Stimulated activated memory B cell treated with anti-CD40 and anti-IgM and Interleukin-4, amounts not matched to agents 10 μg/mL and 1 μg/mL and 100 μg/mL, for 72 hours (primary cell): ENCODE results near the gene RUNX2.
"Not testable (repeated sequence)": the region's sequence is repeated elsewhere in the genome, so short reads cannot be mapped to it uniquely, and the experiment has no call there.

Experiments used
- ATAC-seq: fragments of 150-1000 bp; cut with Tn5 transposase; 2 replicates; pipeline ENCODE4 v1.10.0; 2021
- H3K27ac Mint-ChIP-seq: one replicate; pipeline ENCODE4 v1.8.0; 2022; ENCODE audit warnings: mild to moderate bottlenecking, mixed read lengths
- H3K27me3 Mint-ChIP-seq: one replicate; pipeline ENCODE4 v1.8.0; 2022; ENCODE audit warnings: mixed read lengths
- H3K36me3 Mint-ChIP-seq: one replicate; pipeline ENCODE4 v1.8.0; 2022; ENCODE audit warnings: mixed read lengths
- H3K4me1 Mint-ChIP-seq: one replicate; pipeline ENCODE4 v1.8.0; 2022; ENCODE audit warnings: mixed read lengths
- H3K4me3 Mint-ChIP-seq: one replicate; pipeline ENCODE4 v1.8.0; 2022; ENCODE audit warnings: mild to moderate bottlenecking, moderate library complexity, mixed read lengths
- H3K9me3 Mint-ChIP-seq: one replicate; pipeline ENCODE4 v1.8.0; 2022; ENCODE audit warnings: mixed read lengths

RUNX2 gene

DNA sequence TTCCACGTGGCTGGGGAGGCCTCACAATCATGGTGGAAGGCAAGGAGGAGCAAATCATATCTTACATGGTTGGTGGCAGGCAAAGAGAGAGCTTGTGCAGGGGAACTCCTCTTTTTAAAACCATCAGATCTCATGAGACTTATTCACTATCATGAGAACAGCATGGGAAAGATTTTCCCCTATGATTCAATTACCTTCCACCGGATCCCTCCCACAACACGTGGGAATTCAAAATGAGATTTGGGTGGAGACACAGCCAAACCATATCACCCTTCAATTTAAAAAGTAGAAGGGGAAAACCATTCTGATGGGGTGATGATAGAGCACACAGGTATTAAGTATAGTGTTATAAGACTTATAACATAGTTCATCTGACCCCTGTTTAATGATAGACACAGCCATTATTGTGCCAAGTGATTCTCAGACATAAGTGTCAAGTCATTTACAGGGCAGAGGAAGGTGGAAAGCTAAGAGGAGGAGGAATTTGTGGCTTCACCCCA is 232.2 kb downstream of the RUNX2 start:
- H3K9me3 Mint-ChIP-seq, H3K27ac Mint-ChIP-seq, H3K27me3 Mint-ChIP-seq, H3K4me3 Mint-ChIP-seq, ATAC-seq, H3K36me3 Mint-ChIP-seq, H3K4me1 Mint-ChIP-seq: not testable (repeated sequence)

DNA sequence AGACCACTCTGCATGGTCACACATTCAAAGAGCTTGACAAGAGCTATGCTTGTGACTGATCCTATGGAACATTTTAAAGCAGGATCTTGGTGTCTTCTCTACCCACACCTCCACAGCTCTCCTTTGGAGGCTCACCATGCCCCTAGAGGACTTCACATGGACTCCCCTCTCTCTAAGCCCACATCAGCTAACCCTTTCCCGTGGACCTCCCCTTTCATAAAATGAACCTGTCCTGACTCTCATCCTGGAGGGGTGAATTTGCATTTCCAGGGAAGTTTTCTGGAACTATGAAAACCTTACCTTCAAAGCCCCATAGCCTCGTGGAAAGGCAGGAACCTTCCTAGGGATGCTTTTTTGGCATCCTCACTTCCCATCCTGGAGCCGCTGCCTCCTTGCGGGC is 234.0 kb downstream of the RUNX2 start:
- no peaks in the 10 kb centered on the region for H3K27me3 Mint-ChIP-seq
- H3K27ac Mint-ChIP-seq, result no peak overlapping the region
- no peak for ATAC-seq
- H3K4me3 Mint-ChIP-seq, result no peak overlapping the region
- peaks cover 9% of the 10 kb centered on the region for H3K4me1 Mint-ChIP-seq
- H3K9me3 Mint-ChIP-seq, result no peaks in the 10 kb centered on the region
- H3K36me3 Mint-ChIP-seq, result no peaks in the 10 kb centered on the region

- H3K4me3 Mint-ChIP-seq, result no peak overlapping the region
- H3K4me1 Mint-ChIP-seq, result peaks cover 9% of the 10 kb centered on the region
- no peak for ATAC-seq
- H3K36me3 Mint-ChIP-seq, result no peaks in the 10 kb centered on the region
- no peak overlapping the region for H3K27ac Mint-ChIP-seq
- H3K27me3 Mint-ChIP-seq, result no peaks in the 10 kb centered on the region
- H3K9me3 Mint-ChIP-seq, result no peaks in the 10 kb centered on the region
Measured at GRCh38 chr6:45563041-45563440, 234.9 kb downstream of the RUNX2 start.

- no peaks in the 10 kb centered on the region for H3K27me3 Mint-ChIP-seq
- no peaks in the 10 kb centered on the region for H3K36me3 Mint-ChIP-seq
- no peaks in the 10 kb centered on the region for H3K9me3 Mint-ChIP-seq
- no peak for ATAC-seq
- no peak overlapping the region for H3K27ac Mint-ChIP-seq
- H3K4me1 Mint-ChIP-seq, result peaks cover 6% of the 10 kb centered on the region
- no peak overlapping the region for H3K4me3 Mint-ChIP-seq
Measured at GRCh38 chr6:45563844-45564243, 235.7 kb downstream of the RUNX2 start.

- ATAC-seq, result no peak
- no peaks in the 10 kb centered on the region for H3K4me1 Mint-ChIP-seq
- H3K27ac Mint-ChIP-seq, result no peak overlapping the region
- no peaks in the 10 kb centered on the region for H3K27me3 Mint-ChIP-seq
- no peak overlapping the region for H3K4me3 Mint-ChIP-seq
- no peaks in the 10 kb centered on the region for H3K9me3 Mint-ChIP-seq
- no peaks in the 10 kb centered on the region for H3K36me3 Mint-ChIP-seq
Measured at GRCh38 chr6:45566882-45567281, 238.8 kb downstream of the RUNX2 start.

DNA sequence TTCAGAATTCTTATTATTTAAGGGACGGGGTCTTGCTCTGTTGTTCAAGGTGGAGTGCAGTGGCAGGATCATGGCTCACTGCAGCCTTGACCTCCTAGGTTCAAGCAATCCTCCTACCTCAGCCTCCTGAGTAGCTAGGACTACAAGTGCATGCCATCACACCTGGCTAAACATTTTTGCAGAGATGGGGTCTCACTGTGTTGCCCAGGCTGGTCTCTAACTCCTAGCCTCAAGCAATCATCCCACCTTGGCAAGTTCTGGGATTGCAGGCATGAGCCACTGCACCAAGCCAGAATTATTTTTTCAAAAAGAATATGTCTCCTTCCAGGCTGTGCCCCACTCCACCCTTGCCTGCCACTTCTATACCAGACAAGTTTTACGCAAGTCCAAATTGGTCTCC is 239.7 kb downstream of the RUNX2 start:
- H3K9me3 Mint-ChIP-seq, result no peaks in the 10 kb centered on the region
- H3K4me3 Mint-ChIP-seq, result no peak overlapping the region
- no peaks in the 10 kb centered on the region for H3K27me3 Mint-ChIP-seq
- no peak for ATAC-seq
- H3K36me3 Mint-ChIP-seq, result no peaks in the 10 kb centered on the region
- H3K27ac Mint-ChIP-seq, result no peak overlapping the region
- peaks cover 3% of the 10 kb centered on the region for H3K4me1 Mint-ChIP-seq

DNA sequence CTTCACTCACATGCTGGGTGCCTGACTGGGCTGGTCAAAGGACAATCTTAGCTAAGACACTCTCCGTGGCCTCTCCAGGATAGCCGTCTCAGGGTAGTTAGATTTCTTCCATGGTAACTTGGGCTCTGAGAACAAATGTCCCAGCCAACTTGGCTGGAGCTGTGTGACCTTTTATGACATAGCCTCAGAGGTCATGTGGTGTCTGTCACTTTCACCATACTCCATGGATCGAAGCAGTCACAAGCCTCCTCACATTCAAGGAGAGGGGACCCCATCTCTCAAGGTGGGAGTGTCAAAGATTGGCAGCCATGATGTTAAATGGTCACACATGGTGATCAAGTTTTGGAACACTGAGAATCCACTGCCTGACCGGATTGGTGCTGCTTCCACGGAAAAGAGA is 240.5 kb downstream of the RUNX2 start:
- H3K27me3 Mint-ChIP-seq, result no peaks in the 10 kb centered on the region
- no peak overlapping the region for H3K27ac Mint-ChIP-seq
- ATAC-seq, result no peak
- no peak overlapping the region for H3K4me3 Mint-ChIP-seq
- H3K9me3 Mint-ChIP-seq, result no peaks in the 10 kb centered on the region
- H3K4me1 Mint-ChIP-seq, result peaks cover 6% of the 10 kb centered on the region
- no peaks in the 10 kb centered on the region for H3K36me3 Mint-ChIP-seq

DNA sequence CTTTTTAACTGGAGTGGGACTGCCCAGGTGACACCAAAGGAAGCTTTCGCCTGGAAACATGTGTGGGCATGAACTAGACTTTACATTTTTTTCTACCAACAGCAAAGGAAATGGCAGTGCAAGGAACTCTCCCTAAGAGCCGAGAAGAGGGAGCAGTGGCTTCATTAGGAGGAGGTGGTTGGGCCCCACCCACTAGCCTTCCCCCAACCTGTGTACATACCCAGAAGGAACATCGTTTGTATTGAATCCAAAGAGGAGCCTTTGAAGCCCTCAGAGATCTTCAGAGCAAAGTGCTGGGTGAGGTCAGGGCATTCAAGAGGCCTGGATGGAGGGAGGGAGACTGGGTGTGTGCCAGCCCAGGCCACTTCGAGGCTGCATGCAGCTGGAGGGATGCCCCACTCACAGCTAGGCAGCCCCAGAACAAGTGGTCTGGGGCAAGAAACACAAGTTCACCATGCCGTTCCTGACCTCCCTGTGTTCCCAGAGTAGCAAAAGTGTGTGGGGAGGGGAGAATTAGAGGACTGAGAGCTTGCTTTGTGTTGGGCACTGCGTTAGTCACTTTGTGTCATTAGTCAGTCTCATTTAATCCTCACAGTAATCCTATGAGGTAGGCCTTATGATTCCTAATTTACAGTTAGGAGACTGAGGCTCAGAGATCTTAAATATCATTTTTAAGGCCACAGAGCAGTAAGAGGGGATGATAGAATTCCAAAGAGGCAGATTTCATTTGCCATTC is 241.2 kb downstream of the RUNX2 start:
- Mint-ChIP-seq H3K9me3 (no peaks in the 10 kb centered on the region), H3K36me3 (no peaks in the 10 kb centered on the region), H3K27me3 (no peaks in the 10 kb centered on the region), H3K27ac (no peak overlapping the region), H3K4me1 (peaks cover 6% of the 10 kb centered on the region), H3K4me3 (no peak overlapping the region)
- no peak for ATAC-seq

- H3K36me3 Mint-ChIP-seq, result no peaks in the 10 kb centered on the region
- H3K27ac Mint-ChIP-seq, result no peak overlapping the region
- H3K9me3 Mint-ChIP-seq, result no peaks in the 10 kb centered on the region
- H3K27me3 Mint-ChIP-seq, result no peaks in the 10 kb centered on the region
- peaks cover 6% of the 10 kb centered on the region for H3K4me1 Mint-ChIP-seq
- ATAC-seq, result no peak
- no peak overlapping the region for H3K4me3 Mint-ChIP-seq
Measured at GRCh38 chr6:45571159-45571558, 243.0 kb downstream of the RUNX2 start.

DNA sequence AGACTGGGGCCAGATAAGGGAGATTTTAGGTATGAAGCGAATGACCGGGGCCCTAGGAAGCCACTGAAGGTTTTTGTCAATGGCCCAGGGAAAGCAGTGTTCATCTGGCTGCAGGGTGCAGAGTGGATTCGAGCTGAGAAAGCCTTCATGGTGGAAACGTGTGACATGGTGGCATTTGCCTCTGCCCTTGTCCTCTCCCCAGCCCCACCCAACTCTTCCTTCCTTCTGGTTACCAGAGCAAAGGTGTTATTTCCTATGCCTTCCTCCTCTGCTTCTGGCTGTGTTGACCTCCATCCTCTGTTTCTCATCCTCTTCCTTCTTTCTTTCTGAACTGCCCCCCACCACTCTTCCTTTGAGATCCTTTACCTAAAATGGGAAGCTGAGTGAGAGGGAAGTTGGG is 244.7 kb downstream of the RUNX2 start:
- H3K27me3 Mint-ChIP-seq, result no peaks in the 10 kb centered on the region
- H3K36me3 Mint-ChIP-seq, result no peaks in the 10 kb centered on the region
- H3K9me3 Mint-ChIP-seq, result no peaks in the 10 kb centered on the region
- H3K4me1 Mint-ChIP-seq, result peaks cover 6% of the 10 kb centered on the region
- H3K27ac Mint-ChIP-seq, result no peak overlapping the region
- H3K4me3 Mint-ChIP-seq, result no peak overlapping the region
- ATAC-seq, result no peak

GRCh38 chr6:45574014-45574461 is 245.9 kb downstream of the RUNX2 start:
- H3K36me3 Mint-ChIP-seq, result no peaks in the 10 kb centered on the region
- H3K4me3 Mint-ChIP-seq, result no peak overlapping the region
- no peaks in the 10 kb centered on the region for H3K27me3 Mint-ChIP-seq
- no peak overlapping the region for H3K27ac Mint-ChIP-seq
- peaks cover 6% of the 10 kb centered on the region for H3K4me1 Mint-ChIP-seq
- no peak for ATAC-seq
- H3K9me3 Mint-ChIP-seq, result no peaks in the 10 kb centered on the region

- H3K36me3 Mint-ChIP-seq, result no peaks in the 10 kb centered on the region
- H3K27ac Mint-ChIP-seq, result no peak overlapping the region
- no peak overlapping the region for H3K4me3 Mint-ChIP-seq
- no peak for ATAC-seq
- H3K4me1 Mint-ChIP-seq, result peaks cover 6% of the 10 kb centered on the region
- H3K9me3 Mint-ChIP-seq, result no peaks in the 10 kb centered on the region
- no peaks in the 10 kb centered on the region for H3K27me3 Mint-ChIP-seq
Measured at GRCh38 chr6:45574885-45575284, 246.8 kb downstream of the RUNX2 start.

GRCh38 chr6:45576648-45577624 is 248.8 kb downstream of the RUNX2 start:
- H3K36me3 Mint-ChIP-seq, result no peaks in the 10 kb centered on the region
- no peak overlapping the region for H3K27ac Mint-ChIP-seq
- H3K9me3 Mint-ChIP-seq, result peaks cover 5% of the 10 kb centered on the region
- ATAC-seq, result no peak
- no peaks in the 10 kb centered on the region for H3K27me3 Mint-ChIP-seq
- peaks cover 6% of the 10 kb centered on the region for H3K4me1 Mint-ChIP-seq
- H3K4me3 Mint-ChIP-seq, result no peak overlapping the region

- ATAC-seq, result no peak
- peaks cover 9% of the 10 kb centered on the region for H3K9me3 Mint-ChIP-seq
- no peak overlapping the region for H3K27ac Mint-ChIP-seq
- H3K4me1 Mint-ChIP-seq, result peaks cover 3% of the 10 kb centered on the region
- peaks cover 4% of the 10 kb centered on the region for H3K36me3 Mint-ChIP-seq
- H3K27me3 Mint-ChIP-seq, result no peaks in the 10 kb centered on the region
- no peak overlapping the region for H3K4me3 Mint-ChIP-seq
Measured at GRCh38 chr6:45577836-45578504, 249.8 kb downstream of the RUNX2 start.

- peaks cover 21% of the 10 kb centered on the region for H3K4me1 Mint-ChIP-seq
- H3K36me3 Mint-ChIP-seq, result peaks cover 4% of the 10 kb centered on the region
- H3K27ac Mint-ChIP-seq, result no peak overlapping the region
- H3K9me3 Mint-ChIP-seq, result peaks cover 9% of the 10 kb centered on the region
- H3K4me3 Mint-ChIP-seq, result no peak overlapping the region
- H3K27me3 Mint-ChIP-seq, result no peaks in the 10 kb centered on the region
- no peak for ATAC-seq
Measured at GRCh38 chr6:45584127-45584526, 256.0 kb downstream of the RUNX2 start.
